Tibial artery (tissue), 4 donors: ENCODE results near the gene TEDC1.
A peak's percentile ranks its signal among the peaks of the same experiment; 100 is the strongest.

Experiments used
- DNase-seq, 2 donors: peaks; one replicate each; pipeline ENCODE4 v3.0.0-alpha.2; 2019
- H3K27ac ChIP-seq, 2 donors: fragments of 200-600 bp; sonication (generic) in 1 of 2; 1 replicate in 1 of 2; 2 replicates in 1 of 2; pipeline ENCODE4 v1.5.1; 2018 to 2019; ENCODE audit warnings: mild to moderate bottlenecking in 1 of 2
- H3K27me3 ChIP-seq, 2 donors: fragments of 200-600 bp; sonication (generic) in 1 of 2; one replicate each; pipeline versions ENCODE4 v1.5.1 to v1.6.0; 2016 to 2019
- H3K36me3 ChIP-seq, 3 donors: fragments of 200-600 bp; sonication (generic) in 2 of 3; one replicate each; pipeline ENCODE4 v1.5.1; 2016 to 2019; ENCODE audit warnings: mild to moderate bottlenecking in 2 of 3
- H3K4me1 ChIP-seq, 4 donors: fragments of 200-600 bp; sonication (generic) in 2 of 4; 1 replicate in 3 of 4; 2 replicates in 1 of 4; pipeline ENCODE4 v1.5.1; 2016 to 2019
- H3K4me3 ChIP-seq, 2 donors: fragments of 200-600 bp; sonication (generic) in 1 of 2; 1 replicate in 1 of 2; 2 replicates in 1 of 2; pipeline ENCODE4 v1.5.1; 2018 to 2019; ENCODE audit warnings: mild to moderate bottlenecking in 2 of 2
- H3K9me3 ChIP-seq, 3 donors: fragments of 200-600 bp; sonication (generic) in 1 of 3; one replicate each; pipeline ENCODE4 v1.5.1; 2016 to 2019
- CTCF ChIP-seq, 2 experiments: fragments of 200-600 bp in 1 of 2; fragments of 450-650 bp in 1 of 2; IDR thresholded peaks; one replicate each; pipeline ENCODE4 v1.5.1; 2017 to 2019; ENCODE audit warnings: antibody characterized with exemption in 2 of 2, mild to moderate bottlenecking in 1 of 2, moderate library complexity in 1 of 2
- intact Hi-C: fragments of 100-400 bp; cut with DNase I; formaldehyde crosslinking; loops from one replicate; pipeline ENCODE4 v1.15.0; 2023; ENCODE audit warnings: low total_unique reads

Gene TEDC1

GRCh38 chr14:105490572-105491365, at the start of gene TEDC1:
Gene TEDC1 (plus strand): TSS chr14:105491246. CDS start chr14:105491376, 130 bp downstream.
- peak; percentile 100 for DNase-seq
- H3K4me1 ChIP-seq, result peaks cover 0 to 67% (median 47%) of the 10 kb centered on the region in 4 donors
- peak within 1 kb of the TSS; percentile 97 to 98 for H3K27ac ChIP-seq
- H3K9me3 ChIP-seq, result no peaks in the 10 kb centered on the region
- intact Hi-C loops, result loop anchor here (2.0 to 10.0 kb wide), 5 partner anchors 37 to 506 kb away; partner anchors contain the start of genes BRF1, CLBA1 and TMEM121
- peak; percentile 72 to 96 for TF ChIP-seq CTCF (IDR thresholded peaks at IDR 0.05)
- peaks cover 0 to 12% (median 0%) of the 10 kb centered on the region in 3 donors for H3K36me3 ChIP-seq
- H3K27me3 ChIP-seq, result no peaks in the 10 kb centered on the region
- H3K4me3 ChIP-seq, result peak within 1 kb of the TSS; percentile 63 to 65

GRCh38 chr14:105442125-105442524, 48.9 kb upstream of the TEDC1 start:
- no peak for DNase-seq
- Histone ChIP-seq H3K27ac (no peak overlapping the region), H3K27me3 (no peaks in the 10 kb centered on the region), H3K36me3 (peaks cover 0 to 60% (median 14%) of the 10 kb centered on the region in 3 donors), H3K4me1 (peaks cover 0 to 14% (median 0%) of the 10 kb centered on the region in 4 donors), H3K4me3 (no peak overlapping the region), H3K9me3 (no peaks in the 10 kb centered on the region)
- intact Hi-C loops, result no loop called here
- TF ChIP-seq CTCF (IDR thresholded peaks at IDR 0.05), result no peak

- Histone ChIP-seq H3K9me3 (no peaks in the 10 kb centered on the region), H3K4me1 (peaks cover 0 to 8% (median under 1%) of the 10 kb centered on the region in 4 donors), H3K27me3 (no peaks in the 10 kb centered on the region), H3K27ac (no peak overlapping the region), H3K36me3 (peaks cover 0 to 55% (median 14%) of the 10 kb centered on the region in 3 donors), H3K4me3 (no peak overlapping the region)
- no peak for TF ChIP-seq CTCF (IDR thresholded peaks at IDR 0.05)
- intact Hi-C loops, result no loop called here
- DNase-seq, result no peak
Observed at GRCh38 chr14:105442834-105443233, 48.2 kb upstream of the TEDC1 start.

- H3K36me3 ChIP-seq, result peaks cover 0 to 45% (median 12%) of the 10 kb centered on the region in 3 donors
- no peak overlapping the region for H3K27ac ChIP-seq
- H3K4me3 ChIP-seq, result no peak overlapping the region
- TF ChIP-seq CTCF (IDR thresholded peaks at IDR 0.05), result no peak
- no peak for DNase-seq
- intact Hi-C loops, result loop anchor here (5.0 kb wide), 2 partner anchors 78 to 82 kb away; partner anchors contain the start of gene TMEM121
- no peaks in the 10 kb centered on the region for H3K27me3 ChIP-seq
- H3K4me1 ChIP-seq, result peaks cover 0 to 16% (median 12%) of the 10 kb centered on the region in 4 donors
- H3K9me3 ChIP-seq, result no peaks in the 10 kb centered on the region
Observed at GRCh38 chr14:105444859-105445258, 46.2 kb upstream of the TEDC1 start.

GRCh38 chr14:105445290-105445689, 45.8 kb upstream of the TEDC1 start:
- Histone ChIP-seq H3K27me3 (no peaks in the 10 kb centered on the region), H3K27ac (no peak overlapping the region), H3K4me3 (no peak overlapping the region), H3K4me1 (peaks cover 0 to 16% (median 12%) of the 10 kb centered on the region in 4 donors), H3K9me3 (no peaks in the 10 kb centered on the region), H3K36me3 (peaks cover 0 to 46% (median 12%) of the 10 kb centered on the region in 3 donors)
- no peak for TF ChIP-seq CTCF (IDR thresholded peaks at IDR 0.05)
- no peak for DNase-seq
- intact Hi-C loops, result loop anchor here (5.0 kb wide), 2 partner anchors 78 to 82 kb away; partner anchors contain the start of gene TMEM121
